Measurements from ENCODE around the gene ZNF777.

GRCh38 chr7:149427893-149428292 lies 33.0 kb downstream of the ZNF777 start:
- TF ChIP-seq HMGA2 (CRISPR knock-in tag; IDR thresholded peaks at IDR 0.05) (no peak), CTCF (IDR thresholded peaks at IDR 0.05) (no peak), ZNF232 (CRISPR knock-in tag; IDR thresholded peaks at IDR 0.05) (no peak), PRDM15 (CRISPR knock-in tag; IDR thresholded peaks at IDR 0.05) (no peak), CREB1 (CRISPR knock-in tag; IDR thresholded peaks at IDR 0.05) (no peak), NR3C1 (CRISPR knock-in tag; conservative IDR thresholded peaks at IDR 0.05; ENCODE audit: low read depth) (no peak), TEAD4 (CRISPR knock-in tag; IDR thresholded peaks at IDR 0.05) (no peak), FOXK1 (CRISPR knock-in tag; IDR thresholded peaks at IDR 0.05) (no peak), PREB (CRISPR knock-in tag; IDR thresholded peaks at IDR 0.05; ENCODE audit: borderline replicate concordance) (no peak)

Measured in WTC11 (cell line).